SJCRH30 (cell line): ENCODE data around the gene WIPI1. TPM values are rescaled to one million over a fixed set of nuclear protein-coding genes. Genes with fewer than 3 reads are reported as not detected.

Source experiments
- DNase-seq, 2 experiments: peaks; one replicate each; pipeline ENCODE4 v3.0.0-alpha.2; 2015 to 2020
- H3K27ac ChIP-seq: fragments of 250-450 bp; sonication (Bioruptor Pico); 2 replicates; pipeline ENCODE4 v1.5.1; 2020; ENCODE audit warnings: mild to moderate bottlenecking, moderate library complexity
- H3K27me3 ChIP-seq: fragments of 250-450 bp; sonication (Bioruptor Pico); 2 replicates; pipeline ENCODE4 v1.5.1; 2020; ENCODE audit warnings: mild to moderate bottlenecking, moderate library complexity
- H3K36me3 ChIP-seq: fragments of 250-450 bp; sonication (Bioruptor Pico); 2 replicates; pipeline ENCODE4 v1.5.1; 2020; ENCODE audit warnings: mild to moderate bottlenecking, moderate library complexity
- H3K4me1 ChIP-seq: fragments of 250-450 bp; sonication (Bioruptor Pico); 2 replicates; pipeline ENCODE4 v1.5.1; 2020; ENCODE audit warnings: mild to moderate bottlenecking, moderate library complexity
- H3K4me3 ChIP-seq: fragments of 250-450 bp; sonication (Bioruptor Pico); 2 replicates; pipeline ENCODE4 v1.5.1; 2020; ENCODE audit warnings: mild to moderate bottlenecking, moderate library complexity
- H3K9me3 ChIP-seq: fragments of 250-450 bp; sonication (Bioruptor Pico); replicated peaks from 2 replicates; pipeline ENCODE4 v1.5.1; 2020; ENCODE audit warnings: mild to moderate bottlenecking, moderate library complexity
- total RNA-seq: library from RNA; depleted of rRNA; stranded (reverse); fragments of >200 nt; shearing (Covaris generic); gene quantifications from 2 replicates; pipeline ENCODE4 v1.2.3, GENCODE V29; 2014

The WIPI1 gene
- total RNA-seq, 1 experiment from 2014 or later: 25.8 TPM

DNA sequence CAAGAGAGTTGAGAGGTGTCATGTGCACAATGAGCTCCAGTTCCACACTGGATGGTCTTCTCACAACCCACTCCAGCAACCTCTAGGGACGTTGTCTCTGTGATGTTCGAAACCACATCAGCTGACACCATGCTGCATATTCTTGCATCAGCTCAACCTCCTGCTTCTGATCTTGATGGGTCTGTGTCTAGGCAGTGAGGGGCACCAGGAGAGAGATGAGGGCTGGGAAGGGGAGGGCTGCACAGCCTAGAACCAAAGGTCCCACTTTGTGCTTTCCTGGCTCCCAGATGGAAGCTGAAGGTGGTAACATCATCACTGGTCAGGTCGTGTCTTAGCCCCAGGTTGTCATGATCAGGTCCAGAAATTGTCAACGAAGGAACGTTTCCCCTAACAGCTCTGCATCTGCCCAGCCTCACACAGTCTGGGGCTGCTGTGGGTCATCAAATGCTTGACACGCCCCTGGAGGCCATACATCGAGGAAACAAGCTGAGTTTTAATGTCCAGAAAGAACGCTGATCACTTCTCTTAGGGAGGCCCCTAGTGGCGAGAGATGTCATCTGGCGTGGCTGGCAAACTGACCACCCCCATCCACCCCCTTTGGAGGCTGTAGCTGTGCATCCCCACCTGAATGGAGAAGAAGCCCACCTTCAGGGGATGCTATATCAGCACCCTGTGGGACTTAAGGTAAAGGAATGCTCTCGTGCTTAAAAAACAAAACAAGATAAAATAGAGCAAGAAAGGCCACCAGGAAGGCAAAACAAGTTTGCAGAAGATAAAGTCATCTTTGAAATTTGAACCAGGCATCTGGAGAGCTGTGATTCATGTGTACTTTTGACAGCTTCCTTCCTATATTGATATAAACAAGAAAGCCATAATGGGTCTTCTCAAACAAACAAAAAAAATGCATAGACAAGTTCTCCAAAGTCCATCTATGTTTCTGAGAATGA is 58.3 kb downstream of the WIPI1 start:
- Histone ChIP-seq H3K27me3 (no peaks in the 10 kb centered on the region), H3K4me3 (no peak overlapping the region), H3K27ac (no peak overlapping the region), H3K4me1 (no peaks in the 10 kb centered on the region), H3K9me3 (no peaks in the 10 kb centered on the region), H3K36me3 (no peaks in the 10 kb centered on the region)
- DNase-seq: peak; percentile 59 to 77

DNA sequence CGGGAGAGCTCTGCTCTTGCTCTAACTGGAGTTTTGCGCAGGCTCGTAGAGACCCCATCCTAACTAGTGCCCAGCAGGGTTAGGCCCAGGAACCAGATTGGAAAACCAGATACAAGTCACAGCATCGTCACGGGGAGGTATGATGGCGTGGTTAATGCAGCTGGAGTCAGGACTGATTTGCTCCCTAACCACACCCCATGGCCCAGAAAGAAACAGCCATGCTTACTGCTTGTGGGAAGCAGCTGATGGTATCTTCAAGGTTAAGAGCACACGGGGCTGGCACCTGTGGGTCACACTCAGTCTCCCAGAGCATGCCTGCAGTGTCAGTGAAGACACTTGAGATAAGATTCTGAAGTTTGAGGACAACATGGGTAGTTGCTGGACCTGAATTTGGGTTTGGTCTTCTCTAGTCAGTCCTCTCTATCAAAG is 60.2 kb downstream of the WIPI1 start:
- Histone ChIP-seq H3K27me3 (no peaks in the 10 kb centered on the region), H3K27ac (no peak overlapping the region), H3K4me1 (no peaks in the 10 kb centered on the region), H3K4me3 (no peak overlapping the region), H3K9me3 (no peaks in the 10 kb centered on the region), H3K36me3 (no peaks in the 10 kb centered on the region)
- DNase-seq: no peak

DNA sequence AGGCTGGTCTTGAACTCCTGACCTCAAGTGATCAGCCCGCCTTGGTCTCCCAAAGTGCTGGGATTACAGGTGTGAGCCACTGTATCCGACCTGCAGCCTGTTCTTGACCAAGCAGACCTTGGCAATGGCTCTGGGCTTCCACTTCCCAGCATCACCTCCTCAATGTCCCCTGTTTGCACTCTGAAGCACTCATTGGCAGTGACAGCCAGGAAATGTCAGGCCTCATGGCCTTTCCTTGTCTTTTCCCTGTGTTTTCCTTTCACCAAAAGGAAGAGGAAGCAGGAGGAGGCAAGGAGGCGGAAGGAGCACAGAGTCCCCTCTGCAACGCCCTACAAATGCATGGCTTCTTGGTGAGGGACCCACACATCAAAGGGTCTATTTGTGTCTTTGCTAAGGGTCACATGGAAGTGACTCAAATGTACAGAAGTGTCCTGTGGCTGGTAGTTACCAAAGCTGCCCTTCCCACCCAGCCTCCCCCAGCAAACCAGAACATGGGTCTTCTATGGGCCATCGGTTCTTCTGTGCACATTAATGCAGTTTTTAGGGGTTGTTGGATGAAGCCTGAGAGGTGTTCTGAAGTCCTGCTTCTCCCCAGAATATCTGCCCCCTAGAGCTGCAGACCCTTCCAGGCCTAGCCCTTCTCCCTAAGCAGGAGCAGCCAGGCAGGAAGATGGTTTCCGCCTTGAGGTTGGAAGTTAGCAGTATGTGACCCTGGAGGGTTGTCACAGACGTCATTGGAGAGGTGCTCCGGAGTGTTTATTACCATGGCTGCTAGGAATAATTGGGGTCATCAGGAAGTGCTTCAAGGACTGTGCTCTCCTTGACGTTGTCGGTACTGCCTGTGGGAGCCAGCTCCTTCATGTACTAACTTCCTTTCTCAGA is 60.8 kb downstream of the WIPI1 start:
- Histone ChIP-seq H3K36me3 (no peaks in the 10 kb centered on the region), H3K27me3 (no peaks in the 10 kb centered on the region), H3K4me3 (no peak overlapping the region), H3K4me1 (no peaks in the 10 kb centered on the region), H3K27ac (no peak overlapping the region), H3K9me3 (no peaks in the 10 kb centered on the region)
- no peak for DNase-seq

DNA sequence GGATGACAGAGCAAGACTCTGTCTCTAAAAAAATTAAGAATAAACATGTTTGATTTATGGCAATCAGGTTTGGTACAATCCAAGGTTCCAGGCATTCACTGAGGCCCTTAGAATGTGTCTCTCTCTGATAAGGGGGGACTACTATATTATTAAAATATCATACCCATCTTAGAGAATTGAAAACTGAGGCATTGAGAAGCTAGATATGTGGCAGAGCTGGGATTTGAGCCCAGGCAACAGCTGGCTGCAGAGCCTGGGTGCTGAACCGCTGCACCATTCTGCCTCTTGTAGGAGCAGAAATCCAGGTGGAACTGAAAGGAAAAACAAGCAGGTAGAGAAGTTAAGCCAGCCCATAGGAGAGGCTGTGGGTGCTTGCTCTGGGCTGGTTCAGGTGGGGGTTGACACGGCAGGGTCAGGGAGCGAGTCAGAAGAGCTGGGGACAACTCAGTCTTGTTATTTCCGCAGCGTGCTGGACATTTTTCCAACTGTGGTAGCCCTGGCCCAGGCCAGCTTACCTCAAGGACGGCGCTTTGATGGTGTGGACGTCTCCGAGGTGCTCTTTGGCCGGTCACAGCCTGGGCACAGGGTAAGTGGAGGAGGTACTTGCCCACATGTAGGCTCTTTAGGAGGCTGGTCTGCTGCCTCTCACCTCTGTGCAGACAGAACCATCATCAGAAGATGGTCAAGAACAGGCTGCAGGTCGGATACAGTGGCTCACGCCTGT is 62.5 kb downstream of the WIPI1 start:
- Histone ChIP-seq H3K36me3 (no peaks in the 10 kb centered on the region), H3K27ac (no peak overlapping the region), H3K27me3 (no peaks in the 10 kb centered on the region), H3K9me3 (no peaks in the 10 kb centered on the region), H3K4me1 (no peaks in the 10 kb centered on the region), H3K4me3 (no peak overlapping the region)
- DNase-seq: no peak

DNA sequence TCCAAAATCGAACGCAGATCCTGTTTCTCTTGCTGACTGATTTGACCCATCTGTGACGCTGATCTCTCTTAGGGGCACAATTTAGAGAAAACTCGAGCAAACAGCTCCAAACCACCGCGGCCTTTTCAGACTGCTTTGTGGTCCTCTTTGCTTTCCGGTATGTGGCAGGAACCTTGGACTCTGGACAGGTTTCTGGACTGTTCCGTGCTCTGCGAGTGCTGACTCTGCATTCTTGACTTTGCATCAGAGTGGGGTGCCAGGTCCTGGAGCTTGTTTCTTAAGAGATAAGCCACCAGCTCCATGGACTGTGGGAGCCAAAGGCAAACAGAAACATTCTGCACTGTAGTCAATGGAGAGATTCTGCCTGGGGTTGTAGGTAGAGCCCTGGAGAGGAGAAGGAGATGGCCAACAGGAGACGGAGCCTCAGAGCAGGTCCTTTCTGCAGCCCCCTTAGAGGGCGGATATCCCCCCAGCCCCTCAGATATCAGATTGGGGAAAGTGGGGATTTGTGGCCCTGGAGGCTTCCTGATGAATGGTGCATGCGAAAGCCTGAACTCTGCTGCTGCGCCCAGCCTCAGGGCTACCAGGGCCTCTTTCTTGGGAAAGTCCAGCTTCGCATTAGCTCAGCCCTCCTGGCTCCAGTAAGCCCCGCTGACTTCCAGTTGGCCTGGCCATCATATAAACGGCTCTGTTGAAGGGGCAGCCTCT is 65.6 kb downstream of the WIPI1 start:
- Histone ChIP-seq H3K27ac (no peak overlapping the region), H3K9me3 (no peaks in the 10 kb centered on the region), H3K36me3 (no peaks in the 10 kb centered on the region), H3K4me1 (no peaks in the 10 kb centered on the region), H3K27me3 (no peaks in the 10 kb centered on the region), H3K4me3 (no peak overlapping the region)
- no peak for DNase-seq

DNA sequence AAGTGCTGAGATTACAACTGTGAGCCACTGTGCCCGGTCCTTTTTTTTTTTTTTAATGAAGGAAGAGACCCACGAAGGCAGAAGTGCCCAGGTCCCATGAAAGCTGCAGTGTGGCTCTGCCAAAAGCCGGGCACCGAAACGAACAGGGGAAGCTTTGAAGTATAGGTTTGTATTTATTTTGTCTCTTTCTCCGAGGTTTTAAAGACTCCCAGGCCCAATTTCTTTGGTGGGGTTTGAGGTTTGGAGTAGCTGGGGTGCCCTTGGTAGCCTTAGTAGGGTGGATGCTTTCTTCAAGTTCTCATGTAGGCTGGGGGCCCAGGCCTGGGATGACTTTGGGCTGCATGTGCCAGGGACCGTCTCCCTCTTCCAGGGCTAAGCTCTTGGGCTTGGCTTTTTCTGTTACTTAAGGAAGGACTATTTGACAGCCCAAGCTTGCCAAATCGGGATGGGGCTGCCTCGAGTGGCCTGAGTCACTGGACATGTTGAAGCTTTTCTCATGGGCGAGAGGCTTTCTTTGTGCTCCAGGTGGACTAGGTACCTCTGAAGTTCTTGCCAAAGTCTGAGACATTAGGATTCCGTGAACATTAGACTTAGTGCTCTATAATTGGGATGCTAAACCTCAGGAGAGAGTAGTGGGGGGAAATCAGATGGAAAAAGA is 66.3 kb downstream of the WIPI1 start:
- Histone ChIP-seq H3K4me1 (no peaks in the 10 kb centered on the region; the same call in 1 of the 2 replicates), H3K27me3 (no peaks in the 10 kb centered on the region), H3K36me3 (no peaks in the 10 kb centered on the region), H3K27ac (no peak overlapping the region), H3K9me3 (no peaks in the 10 kb centered on the region), H3K4me3 (no peak overlapping the region)
- no peak for DNase-seq

DNA sequence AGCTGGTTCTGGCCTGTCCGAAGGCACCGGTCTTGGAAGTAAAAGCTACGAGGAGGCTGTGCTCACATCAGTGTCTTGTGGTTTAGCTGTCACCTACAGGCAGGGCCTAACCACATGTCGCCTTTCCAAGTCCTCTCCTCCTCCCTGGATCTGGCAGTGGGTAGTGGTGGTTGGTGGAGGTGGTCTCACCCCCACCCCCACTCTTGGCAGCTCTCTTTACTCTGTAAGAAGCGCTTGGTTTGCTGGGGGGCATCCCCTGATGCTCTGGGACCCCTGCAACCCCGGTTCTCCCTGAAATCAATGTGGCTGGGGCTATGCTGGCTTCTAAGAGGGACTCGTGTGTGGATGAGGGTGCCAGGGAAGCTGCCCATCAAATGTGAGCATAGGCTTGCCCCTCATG is 68.3 kb downstream of the WIPI1 start:
- no peaks in the 10 kb centered on the region for H3K36me3 ChIP-seq
- no peak for DNase-seq
- H3K27ac ChIP-seq: no peak overlapping the region
- no peaks in the 10 kb centered on the region for H3K27me3 ChIP-seq
- H3K9me3 ChIP-seq: no peaks in the 10 kb centered on the region
- H3K4me1 ChIP-seq: peaks cover 2% of the 10 kb centered on the region; the same call in 1 of the 2 replicates
- H3K4me3 ChIP-seq: no peak overlapping the region

DNA sequence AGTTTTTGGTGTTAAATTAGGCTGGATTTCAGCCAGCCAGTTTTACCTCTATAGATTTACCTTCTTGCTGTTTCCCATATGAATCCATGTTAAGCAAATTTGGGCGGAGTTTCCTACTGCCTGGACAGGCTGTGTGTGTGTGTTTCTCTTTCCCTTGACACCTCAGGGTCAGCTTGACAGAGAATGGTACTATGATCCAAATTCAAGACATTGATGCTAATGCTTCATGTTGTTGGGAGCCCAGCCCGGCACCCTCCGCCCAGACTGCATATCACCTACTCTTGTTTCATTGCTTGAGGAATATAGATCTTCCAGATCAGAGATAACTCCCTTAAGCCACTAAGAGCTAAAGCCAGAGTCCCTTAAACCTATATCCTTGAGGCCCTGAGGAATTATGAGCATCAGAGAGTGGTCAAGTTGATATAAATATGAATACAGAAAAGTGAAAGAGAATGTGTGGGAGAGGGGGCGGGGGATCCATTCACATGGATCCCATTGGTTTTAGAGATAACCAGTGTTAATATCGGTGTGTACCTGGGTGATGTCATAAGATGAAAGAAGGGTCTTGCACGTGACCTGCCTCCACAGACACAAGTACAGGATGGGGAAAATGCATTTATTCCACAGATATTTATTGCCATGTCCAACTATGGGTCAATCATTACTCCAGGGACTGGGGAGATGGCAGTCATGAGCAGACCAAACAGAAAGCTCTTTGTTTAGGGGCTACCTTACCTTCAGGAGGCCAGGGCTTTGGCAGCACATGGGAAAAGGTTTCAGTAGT is 69.7 kb downstream of the WIPI1 start:
- H3K27me3 ChIP-seq: no peaks in the 10 kb centered on the region
- no peaks in the 10 kb centered on the region for H3K36me3 ChIP-seq
- DNase-seq: no peak
- no peak overlapping the region for H3K4me3 ChIP-seq
- peaks cover 12% of the 10 kb centered on the region for H3K4me1 ChIP-seq
- no peaks in the 10 kb centered on the region for H3K9me3 ChIP-seq
- no peak overlapping the region for H3K27ac ChIP-seq

DNA sequence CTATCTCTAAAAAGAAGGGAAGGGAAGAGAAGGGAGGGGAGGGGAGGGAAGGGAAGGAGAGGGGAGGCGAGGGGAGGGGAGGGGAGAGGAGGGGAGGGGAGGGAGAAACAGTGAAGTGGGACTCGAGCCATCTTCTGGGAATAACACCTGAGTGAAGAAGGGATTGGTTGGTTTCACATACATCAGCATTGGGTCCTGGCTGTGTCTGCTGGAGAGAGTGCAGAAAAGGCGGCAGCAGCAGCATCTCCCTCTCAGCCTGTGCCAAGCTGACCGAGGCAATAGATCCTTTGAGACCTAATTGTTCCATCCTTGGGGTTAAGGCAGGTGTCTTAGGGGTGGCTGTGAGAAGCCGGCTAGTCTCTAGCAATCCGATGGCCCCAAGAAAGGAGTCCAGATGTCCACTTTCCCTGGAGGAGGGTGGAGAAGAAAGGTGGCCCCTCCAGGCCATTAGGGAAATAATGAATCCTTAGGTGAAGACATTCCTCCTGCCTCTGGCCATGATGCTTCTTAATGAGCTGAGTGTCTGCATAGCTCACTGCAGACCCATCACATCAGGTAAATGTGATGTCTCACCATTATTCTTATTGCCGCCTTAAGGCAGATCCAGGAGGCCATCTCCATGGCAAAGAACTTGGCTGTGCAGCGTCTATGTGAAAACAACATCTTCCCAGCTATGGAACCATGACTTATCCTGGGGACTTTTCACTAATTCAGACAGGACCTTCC is 71.6 kb downstream of the WIPI1 start:
- H3K4me3 ChIP-seq: no peak overlapping the region
- H3K9me3 ChIP-seq: no peaks in the 10 kb centered on the region
- peaks cover 19% of the 10 kb centered on the region for H3K4me1 ChIP-seq
- H3K27ac ChIP-seq: no peak overlapping the region
- no peaks in the 10 kb centered on the region for H3K27me3 ChIP-seq
- no peak for DNase-seq
- H3K36me3 ChIP-seq: no peaks in the 10 kb centered on the region

DNA sequence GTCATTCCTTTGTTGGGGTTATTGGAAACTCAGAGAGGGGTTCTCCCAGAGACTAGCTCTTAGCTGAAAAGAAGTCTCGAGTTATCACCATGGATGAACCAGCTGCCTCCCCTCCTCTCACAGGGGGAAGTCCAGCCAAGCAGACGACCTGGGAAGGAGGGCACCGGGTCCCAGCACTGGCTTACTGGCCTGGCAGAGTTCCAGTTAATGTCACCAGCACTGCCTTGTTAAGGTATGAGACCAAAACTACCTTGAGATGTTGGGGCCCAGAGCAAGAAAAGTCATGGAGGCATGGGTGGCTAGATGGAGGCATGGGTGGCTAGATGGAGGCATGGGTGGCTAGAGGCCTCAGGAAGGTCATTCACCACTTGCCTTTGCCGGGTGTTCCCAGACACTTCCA is 72.4 kb downstream of the WIPI1 start:
- H3K4me1 ChIP-seq: peaks cover 20% of the 10 kb centered on the region
- no peaks in the 10 kb centered on the region for H3K36me3 ChIP-seq
- no peak overlapping the region for H3K27ac ChIP-seq
- no peaks in the 10 kb centered on the region for H3K9me3 ChIP-seq
- DNase-seq: no peak
- H3K4me3 ChIP-seq: no peak overlapping the region
- H3K27me3 ChIP-seq: no peaks in the 10 kb centered on the region

DNA sequence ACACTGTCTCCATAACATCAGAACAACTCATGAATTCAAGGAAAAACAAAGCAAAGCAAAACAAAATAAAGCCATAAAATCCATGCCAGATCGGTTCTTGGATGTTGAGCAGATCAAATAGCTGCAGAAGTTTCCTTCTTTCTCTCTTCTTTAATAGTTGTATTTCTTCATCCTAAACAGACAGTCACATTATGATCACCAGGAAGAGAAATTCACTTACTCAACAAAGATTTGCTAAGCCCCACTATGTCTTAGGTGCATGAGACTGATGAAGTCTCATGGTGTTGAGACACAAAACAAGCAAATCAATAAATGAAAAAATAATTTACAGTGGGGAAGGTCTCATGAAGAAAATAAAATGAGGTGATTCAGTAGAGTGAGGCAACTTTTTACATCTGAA is 72.8 kb downstream of the WIPI1 start:
- Histone ChIP-seq H3K36me3 (no peaks in the 10 kb centered on the region), H3K27ac (no peak overlapping the region), H3K4me3 (no peak overlapping the region), H3K4me1 (peaks cover 20% of the 10 kb centered on the region), H3K9me3 (no peaks in the 10 kb centered on the region), H3K27me3 (no peaks in the 10 kb centered on the region)
- DNase-seq: no peak

DNA sequence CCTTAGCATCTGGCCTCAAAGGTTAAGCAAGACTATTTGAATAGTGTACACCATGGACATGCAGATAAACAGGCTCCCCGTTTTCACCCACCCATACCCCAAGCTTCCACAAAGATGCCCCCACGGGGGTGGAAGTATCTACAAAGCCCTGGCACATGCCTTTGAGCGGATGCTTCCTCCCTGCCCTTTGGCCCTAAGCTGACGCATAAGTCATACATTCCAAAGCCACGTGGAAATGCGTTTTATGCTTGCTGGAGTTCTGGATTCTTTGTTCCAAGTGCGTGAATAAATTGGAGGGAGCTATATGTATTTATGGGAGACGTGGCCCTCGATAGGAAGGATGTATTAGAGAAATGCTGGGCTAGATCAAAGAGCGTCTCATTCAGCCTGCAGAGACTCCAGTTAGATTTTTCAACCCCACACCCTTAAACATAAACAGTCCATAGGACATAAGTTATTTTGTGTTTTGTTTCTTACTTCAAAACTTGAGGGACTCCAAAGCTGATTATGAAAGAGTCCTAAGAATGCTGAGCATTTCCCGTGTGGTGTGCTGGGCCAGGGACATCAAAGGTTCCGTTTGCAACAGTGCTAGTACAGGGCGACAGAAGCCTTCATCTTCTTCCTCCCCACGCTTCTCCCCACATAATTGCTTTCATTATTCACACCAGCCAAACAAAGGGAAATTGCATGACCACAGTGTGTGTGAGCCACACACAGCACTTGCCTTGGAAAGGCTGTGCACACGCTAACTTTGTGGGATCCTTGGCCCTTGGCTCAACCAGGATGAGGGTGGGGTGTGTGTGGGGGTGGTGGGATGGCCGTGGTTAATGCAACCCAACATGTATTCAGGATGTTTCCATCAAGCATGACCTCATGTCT is 73.6 kb downstream of the WIPI1 start:
- no peaks in the 10 kb centered on the region for H3K27me3 ChIP-seq
- H3K36me3 ChIP-seq: no peaks in the 10 kb centered on the region
- no peak for DNase-seq
- no peak overlapping the region for H3K27ac ChIP-seq
- no peak overlapping the region for H3K4me3 ChIP-seq
- peaks cover 21% of the 10 kb centered on the region for H3K4me1 ChIP-seq
- H3K9me3 ChIP-seq: no peaks in the 10 kb centered on the region
